Fibroblast of skin of back (primary cell): ENCODE measurements around the gene PRCD.
A peak's percentile ranks its signal among the peaks of the same experiment; 100 is the strongest.

Source experiments
- DNase-seq: peaks from one replicate; pipeline ENCODE4 v3.0.0-alpha.2; 2013

Gene PRCD

DNA sequence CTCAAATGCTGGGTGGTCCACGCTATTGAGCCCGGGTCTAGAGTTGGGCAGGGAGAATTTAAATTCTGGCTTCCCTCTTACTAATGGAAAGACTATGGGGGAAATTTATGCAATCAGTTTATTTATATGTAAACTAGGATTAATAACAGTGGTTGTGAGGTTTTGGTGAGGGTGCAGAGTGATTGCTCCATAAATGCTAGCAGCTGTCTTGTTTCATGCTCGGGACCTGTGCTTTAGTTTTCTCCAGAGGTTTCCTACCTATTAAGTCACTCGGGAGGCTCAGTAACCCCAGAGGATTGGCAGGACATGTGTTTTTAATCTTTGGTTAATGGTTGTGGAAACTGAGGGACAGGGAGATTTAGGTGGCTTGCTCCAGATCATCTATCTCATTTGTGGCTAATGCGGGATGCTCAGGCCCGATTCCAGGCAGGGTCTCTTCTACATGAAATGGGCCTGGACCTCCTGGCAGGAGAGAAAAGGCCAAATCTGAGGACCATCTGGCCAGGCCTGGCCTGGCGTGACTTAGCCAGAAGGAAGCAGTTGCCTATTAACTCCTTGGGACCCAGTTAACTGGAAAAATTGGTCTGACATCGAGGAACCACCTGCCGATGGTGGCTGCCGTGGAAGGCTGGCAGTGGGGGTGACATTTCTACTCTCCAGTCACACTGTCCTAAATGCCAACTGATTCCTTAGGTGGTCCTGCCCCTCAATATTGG lies 2.1 kb downstream of the PRCD start:
- DNase-seq: no peak

DNA sequence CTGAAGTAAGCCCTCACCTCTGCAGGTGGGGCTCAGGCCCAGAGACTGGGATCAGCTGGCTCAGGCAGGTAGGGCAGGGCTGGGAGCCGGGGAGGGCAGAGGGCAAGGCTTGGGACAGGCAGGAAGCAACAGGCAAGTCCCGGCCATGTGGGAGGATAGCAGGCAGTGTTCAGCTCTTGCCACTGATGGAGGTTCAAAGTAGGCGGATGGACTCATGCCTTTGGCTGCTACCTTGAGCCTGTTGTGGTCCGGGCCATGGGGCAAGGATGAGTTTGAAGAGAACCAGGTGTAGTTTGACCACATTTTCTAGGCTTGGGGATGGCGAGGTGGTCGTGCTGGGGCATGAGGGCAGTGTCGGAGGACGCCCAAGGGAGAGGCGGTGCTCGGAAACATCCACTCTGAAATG lies 2.7 kb downstream of the PRCD start:
- no peak for DNase-seq

GRCh38 chr17:76542984-76543383 lies 3.1 kb downstream of the PRCD start:
- no peak for DNase-seq

DNA sequence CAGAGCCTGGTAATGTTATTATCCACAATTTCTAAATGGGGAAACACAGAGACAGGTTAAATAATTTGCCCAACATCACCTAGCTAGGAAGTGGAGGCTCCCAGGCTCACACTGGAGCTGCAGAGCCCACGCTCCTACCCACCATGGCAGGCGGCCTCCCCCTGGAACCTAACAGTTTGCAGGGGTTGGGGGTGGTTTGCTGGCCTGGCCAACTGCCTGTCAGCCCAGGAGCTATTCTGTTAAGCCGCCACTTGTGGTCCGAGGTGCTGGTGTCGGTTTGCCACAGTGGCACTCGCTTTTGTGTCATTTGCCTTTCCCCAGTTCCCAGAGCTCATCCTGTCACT lies 3.6 kb downstream of the PRCD start:
- no peak for DNase-seq

DNA sequence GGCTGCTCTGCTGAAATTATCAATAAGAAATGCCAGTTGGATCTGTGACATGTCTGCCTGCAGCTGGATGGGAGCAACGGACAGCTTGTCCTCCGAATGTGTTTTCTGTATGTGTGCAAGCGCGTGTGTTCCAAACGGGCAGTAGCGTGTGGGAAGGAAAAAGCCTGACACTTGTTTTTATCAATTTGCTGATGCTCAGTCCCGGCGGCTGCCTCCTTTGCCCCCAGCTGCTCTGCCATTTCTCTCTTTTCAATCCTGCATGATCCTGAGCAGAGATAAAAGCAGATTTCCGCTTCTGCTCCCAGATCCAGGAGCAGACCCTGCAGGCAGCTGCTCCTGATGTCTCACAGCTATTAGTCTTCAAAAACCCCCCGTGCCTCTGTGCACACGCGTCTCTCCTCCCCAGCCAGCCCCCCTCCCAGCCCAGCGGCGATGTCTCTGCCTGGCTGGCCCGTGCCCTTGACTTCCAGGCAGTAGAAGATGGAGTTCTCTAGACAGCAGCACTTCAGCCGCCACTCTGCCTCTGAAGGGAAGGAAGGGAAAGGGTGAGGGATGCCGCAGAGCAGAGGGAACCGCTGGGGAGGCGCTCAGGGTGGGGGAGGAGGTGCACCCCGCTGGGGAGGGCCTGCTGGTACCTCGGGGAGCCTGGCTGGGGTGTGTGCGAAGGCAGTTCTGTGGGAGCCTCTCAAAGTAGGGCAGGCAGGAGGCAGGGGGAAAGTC lies 4.1 kb downstream of the PRCD start:
- no peak for DNase-seq

DNA sequence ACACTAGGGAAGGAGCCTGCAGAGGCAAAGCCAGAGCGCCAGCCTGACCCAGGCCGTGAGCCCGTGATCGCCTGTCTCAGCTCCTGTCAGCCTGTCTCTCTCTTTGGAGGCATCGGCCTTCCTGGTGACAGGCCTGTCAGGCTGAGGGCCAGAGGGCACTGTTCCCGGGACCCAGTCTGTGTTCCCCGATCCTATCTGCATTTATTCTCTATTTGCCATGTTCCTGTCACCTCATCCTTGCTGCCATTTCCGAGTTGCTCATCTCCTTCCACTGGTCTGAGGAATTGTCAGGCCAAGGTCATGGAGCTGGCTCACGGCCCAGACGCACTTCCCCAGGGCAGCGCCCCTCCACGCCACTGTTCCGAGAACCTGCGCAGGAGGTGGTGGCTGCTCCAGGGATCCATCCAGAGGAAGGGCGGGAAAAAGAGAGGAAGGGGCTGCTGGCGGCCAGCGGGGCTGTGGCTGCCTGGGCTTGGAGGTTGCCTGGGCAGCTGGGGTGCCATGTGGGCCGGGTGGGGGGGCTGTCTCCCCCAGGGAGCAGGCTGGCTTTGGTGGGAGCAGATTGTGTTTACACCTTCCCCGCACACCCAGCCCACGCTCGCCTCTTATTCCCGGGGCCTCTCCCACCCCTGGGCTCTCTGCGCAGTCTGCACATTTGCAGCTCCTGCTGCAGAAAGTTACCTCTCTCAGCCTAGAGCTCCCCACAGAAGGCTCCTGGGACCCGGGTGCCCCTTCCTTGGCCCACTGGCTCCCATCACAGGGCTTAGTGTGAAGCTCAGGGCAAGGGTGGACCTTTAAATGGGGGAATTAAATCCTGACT lies 4.9 kb downstream of the PRCD start:
- DNase-seq: no peak

DNA sequence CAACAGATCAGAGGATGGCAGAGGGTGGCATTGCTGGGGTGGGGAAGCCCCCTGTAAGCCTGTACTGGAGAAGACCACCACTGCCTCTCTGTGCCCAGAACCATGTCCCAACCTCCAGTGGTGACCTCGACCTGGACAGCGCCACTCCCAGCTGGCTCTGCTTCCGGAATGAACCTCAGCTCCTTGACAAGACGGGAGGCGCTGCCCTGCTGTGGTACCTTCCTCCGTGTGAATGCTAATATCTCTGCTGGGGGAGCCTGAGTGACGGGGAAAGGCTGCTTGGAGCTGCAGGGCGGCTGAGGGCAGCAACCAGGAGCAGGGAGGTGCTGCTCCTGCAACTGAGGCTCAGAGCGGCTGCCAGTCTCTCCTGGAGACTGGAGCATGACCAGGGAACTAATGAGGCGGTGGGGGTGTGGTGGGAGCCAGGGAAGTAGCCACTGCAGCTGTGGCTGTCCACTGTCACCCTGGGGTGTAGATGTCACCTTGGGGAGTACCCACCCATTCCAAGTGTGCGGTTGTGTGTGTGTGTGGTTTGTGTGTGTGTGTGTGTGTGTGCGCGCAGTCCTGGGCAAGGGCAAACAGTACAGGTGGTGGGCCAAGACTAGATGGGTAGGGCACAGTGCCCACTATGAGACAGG lies 6.2 kb downstream of the PRCD start:
- DNase-seq: peak; percentile 9

DNA sequence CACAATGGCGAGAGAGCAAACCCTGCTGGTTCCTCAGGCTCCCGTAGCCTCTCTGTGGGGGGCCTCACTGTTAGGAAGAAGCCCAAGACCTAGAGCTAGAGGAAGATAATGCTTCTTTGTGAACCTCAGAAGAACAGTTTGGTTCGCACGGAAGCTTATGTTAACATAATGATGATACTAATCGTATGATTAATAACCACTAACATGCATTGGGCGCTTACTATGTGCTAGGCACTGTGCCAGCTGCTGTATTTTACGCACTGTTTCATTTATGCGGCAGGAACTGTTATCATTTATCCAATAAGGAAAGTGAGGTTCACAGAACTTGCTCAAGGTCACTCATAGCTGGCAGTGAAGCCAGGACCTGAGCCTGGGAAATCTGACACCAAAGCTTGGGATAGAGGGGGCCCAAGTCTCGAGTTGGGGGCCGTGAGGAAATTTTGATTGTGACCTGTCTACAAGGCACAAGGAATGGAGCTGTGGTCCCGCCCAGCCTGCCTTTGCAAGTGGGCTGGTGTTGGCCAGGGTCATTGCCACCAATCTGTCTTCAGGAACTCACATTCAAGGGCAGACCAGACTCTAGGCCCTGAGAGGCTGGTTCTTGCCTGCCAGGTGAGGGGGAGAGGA lies 6.8 kb downstream of the PRCD start:
- peak; percentile 95 for DNase-seq

GRCh38 chr17:76547183-76547641 lies 7.4 kb downstream of the PRCD start:
- peak; percentile 83 for DNase-seq

GRCh38 chr17:76547642-76548202 lies 7.9 kb downstream of the PRCD start:
- DNase-seq: no peak

- no peak for DNase-seq
Observed at GRCh38 chr17:76548378-76549214, 8.8 kb downstream of the PRCD start.

DNA sequence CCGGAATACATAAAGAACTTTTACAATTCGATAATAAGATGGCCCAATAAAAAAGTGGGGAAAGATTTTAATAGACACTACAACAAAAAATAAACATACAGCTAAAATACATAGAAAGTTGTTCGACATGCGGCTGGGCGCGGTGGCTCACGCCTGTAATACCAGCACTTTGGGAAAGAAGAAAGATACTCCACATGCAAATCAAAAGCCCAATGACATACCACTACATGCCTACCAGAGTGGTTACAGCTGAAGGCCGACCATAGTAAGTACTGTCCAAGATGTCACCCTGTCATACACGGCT lies 9.3 kb downstream of the PRCD start:
- DNase-seq: no peak

GRCh38 chr17:76549539-76549938 lies 9.7 kb downstream of the PRCD start:
- DNase-seq: no peak

- DNase-seq: no peak
Observed at GRCh38 chr17:76550712-76551615, 11.1 kb downstream of the PRCD start.

DNA sequence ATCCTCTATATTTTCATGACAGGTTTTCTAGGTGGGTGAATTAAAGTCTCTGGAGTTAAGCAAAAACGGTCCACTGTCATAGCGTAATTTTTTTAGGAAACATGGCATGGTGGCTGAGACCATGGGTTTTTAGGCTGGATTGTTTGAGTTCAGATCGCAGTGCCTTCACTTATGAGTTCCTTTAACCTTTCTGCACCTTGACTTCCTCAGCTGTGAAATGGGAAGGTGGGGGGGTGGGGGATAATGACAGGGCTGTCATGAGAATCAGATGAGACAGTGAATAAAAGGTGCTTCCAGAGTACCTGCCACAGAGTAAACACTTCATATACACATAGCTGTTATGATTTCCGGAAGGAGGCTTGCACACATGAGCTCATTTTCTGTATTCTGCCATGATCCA lies 11.8 kb downstream of the PRCD start:
- DNase-seq: no peak

DNA sequence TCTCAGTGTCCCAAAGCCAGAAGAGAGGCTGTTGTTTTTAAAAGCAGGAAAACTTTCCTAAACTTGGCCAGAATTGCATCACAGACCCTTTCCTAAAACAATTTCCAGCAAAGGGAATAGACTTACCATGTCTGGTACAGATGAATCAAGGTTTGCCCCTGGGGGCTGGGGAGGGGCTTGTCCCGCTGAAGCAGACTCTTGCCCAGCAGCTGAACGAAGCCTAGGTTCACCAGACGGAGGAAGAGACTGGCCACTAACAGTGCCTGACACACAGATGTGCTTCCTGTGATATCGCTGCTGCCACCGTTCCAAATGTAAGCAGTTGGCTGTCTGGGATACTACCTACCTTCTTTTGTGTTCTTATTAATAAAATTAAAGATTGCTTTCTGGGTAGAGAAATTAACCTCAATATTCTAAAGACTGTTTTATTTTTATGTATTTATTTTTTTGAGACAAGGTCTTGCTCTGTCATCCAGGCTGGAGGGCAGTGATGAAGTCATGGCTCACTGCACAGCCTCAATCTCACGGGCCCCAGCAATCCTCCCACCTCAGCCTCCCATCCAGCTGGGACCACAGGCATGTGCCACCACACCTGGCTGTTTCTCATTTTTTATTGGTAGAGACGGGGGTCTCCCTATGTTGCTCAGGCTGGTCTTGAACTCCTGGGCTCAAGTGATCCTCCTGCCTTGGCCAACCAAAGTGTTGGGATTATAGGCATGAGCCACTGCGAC lies 13.5 kb downstream of the PRCD start:
- no peak for DNase-seq

GRCh38 chr17:76554131-76554530 lies 14.3 kb downstream of the PRCD start:
- DNase-seq: no peak

DNA sequence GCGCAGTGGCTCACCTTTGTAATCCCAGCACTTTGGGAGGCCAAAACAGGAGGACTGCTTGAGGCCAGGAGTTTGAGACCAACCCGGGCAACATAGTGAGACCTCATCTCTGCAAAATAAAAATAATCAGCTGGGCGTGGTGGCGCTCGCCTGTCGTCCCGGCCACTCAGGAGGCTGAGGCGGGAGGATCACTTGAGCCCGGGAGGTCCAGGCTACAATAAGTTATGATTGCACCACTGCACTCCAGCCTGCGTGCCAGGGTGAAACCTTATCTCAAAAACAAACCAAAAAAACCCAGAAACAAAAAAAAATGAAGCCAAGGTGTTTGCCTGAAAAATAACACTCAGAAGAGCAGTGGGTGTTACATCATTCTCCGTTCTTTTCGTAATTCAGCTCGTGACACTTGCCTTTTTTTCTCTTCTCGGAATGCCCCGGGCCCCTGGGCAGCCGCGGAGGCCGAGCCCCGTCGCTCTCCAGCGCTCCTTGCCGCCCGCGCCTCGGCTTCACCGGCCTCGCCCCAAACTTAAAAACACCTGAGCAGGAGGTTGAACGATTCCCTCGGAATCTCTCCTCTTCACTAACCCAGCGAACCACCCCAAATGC lies 17.0 kb downstream of the PRCD start:
- peak; percentile 7 for DNase-seq
